Limb (tissue), 2 donors: ENCODE results near the gene SLC13A5.
"Not testable (repeated sequence)": the region's sequence is repeated elsewhere in the genome, so short reads cannot be mapped to it uniquely, and the experiment has no call there.

Source experiments
- DNase-seq, 2 donors: peaks; one replicate each; pipeline ENCODE4 v3.0.0-alpha.2; 2016; ENCODE audit errors: extremely low spot score in 2 of 2

The SLC13A5 gene

DNA sequence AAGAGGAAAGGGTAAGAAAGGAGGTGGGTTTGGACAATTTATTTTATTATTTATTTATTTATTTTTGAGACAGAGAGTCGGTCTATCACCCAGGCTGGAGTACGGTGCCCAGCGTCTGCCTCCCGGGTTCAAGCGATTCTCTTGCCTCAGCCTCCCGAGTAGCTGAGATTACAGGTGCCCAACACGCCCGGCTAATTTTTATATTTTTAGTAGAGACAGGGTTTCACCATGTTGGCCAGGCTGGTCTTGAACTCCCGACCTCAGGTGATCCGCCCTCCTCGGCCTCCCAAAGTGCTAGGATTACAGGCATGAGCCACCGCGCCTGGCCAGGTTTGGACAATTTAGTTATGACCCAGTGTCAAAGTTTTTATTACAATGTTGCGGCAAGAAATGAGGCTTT, 50.0 kb downstream of the SLC13A5 start:
- DNase-seq: not testable (repeated sequence)

DNA sequence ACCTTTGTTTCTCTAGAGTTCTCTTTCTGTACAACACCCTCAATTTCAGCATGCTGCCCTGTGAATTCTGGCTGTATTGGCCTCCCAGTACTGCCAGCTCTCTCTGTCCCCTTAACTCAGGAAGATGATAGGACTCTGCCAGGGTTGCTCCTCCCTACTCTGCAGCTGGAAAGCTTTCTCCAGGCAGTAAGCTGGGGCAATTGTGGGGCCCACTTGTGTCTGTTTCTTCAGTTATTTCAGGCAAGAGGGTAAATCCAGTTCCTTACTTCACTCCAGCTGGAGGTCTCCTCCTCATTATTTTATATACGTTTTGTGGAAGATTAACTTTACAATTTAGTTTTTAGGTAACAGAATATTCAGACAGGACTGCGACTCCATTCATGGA, 51.7 kb downstream of the SLC13A5 start:
- no peak for DNase-seq

DNA sequence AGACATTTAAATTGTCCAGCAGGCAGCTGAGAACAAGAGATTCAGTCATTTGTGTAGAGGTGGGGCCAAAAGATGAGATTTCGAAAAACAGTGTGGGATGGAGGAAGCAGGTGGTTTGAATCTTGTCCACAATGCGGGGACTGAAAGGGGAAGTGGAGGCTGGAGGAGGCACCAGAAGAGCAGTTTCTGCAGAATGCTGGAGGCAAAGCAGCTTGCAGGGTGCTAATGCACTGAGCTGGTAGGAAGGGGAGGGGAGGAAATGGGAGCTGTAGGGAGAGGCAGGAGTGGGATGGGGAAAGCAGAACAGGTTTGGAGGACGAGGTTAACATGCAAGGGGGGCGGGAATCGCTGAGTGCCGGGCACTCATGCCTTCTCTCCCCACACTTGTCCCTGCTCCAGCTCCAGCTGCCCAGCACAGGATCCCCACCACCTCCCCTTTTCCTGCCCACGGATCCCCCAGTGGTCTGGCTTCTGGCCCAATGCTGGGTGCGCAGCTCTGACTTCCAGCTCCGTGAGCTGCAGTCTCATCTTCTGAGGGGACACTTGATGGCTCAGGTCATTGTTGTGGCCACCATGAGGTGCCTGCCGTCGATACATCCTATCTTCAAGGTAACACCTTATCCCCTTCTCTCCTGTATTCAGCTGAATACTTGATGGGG, 52.2 kb downstream of the SLC13A5 start:
- DNase-seq: no peak

DNA sequence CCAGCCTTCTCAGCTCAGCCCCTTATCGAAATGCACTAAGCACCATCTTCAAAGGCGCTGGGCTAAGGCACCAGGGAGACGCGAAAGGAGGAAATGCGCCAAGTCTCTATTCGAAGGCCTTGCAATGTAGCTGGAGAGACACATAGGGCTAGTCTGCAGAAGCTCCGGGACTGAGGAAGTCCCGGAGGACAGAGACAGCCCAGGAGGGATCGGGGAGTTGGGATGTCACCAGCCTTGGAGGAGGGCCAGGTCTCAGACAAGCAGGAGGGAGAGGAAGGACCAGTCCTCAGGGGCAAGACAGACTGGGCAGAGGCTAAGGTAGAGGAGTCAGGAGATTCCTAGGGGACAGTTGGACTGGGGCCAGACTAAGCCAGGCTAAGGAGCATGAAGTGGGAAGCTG, 53.1 kb downstream of the SLC13A5 start:
- DNase-seq: no peak

DNA sequence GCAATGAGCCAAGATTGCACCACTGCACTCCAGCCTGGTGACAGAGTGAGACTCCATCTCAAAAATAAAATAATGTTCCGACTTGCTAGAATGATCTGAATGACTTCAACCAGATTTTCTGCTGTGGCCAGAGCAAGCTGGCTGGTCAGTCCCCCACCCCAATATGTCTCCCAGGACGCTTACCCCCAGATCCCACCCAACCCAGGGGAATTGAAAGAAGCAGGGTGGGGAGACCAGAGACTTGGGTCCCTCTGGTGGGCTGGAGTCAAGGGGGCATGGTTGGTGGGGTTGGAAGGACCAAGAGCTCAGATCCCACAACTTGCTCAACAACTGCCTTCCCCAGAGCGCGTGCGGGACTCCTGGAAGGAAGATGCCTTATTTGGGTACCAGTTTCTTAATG, 54.8 kb downstream of the SLC13A5 start:
- DNase-seq: not testable (repeated sequence)

DNA sequence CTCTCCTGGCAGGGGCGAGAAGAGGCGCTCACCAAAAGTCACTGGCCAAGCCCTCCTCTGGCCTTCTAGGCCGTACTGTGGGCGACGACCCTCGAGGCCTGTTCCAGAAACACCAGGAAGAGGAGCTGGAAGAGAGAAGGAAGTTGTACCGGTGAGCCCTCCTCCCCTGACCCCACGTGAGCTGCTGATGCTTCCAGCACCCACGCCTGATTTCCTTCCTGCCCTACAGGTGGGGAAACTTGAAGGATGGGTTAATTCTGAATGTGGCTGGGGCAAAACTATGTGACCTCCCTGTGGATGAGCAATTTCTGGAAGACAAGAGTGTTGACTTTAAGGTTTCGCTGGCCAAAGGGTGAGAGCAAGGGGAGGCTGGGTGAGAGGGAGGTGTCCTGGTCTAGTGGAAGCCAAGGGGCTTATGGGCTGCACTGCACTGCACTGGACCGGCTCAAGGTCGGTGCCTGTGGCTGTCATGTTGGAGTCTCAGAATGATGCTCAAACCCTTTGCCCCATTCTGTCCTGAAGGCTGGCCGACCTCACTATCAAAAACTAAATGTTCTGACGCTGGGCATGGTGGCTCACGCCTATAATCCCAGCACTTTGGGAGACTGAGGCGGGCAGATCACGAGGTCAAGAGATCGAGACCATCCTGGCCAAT, 55.4 kb downstream of the SLC13A5 start:
- DNase-seq: no peak

DNA sequence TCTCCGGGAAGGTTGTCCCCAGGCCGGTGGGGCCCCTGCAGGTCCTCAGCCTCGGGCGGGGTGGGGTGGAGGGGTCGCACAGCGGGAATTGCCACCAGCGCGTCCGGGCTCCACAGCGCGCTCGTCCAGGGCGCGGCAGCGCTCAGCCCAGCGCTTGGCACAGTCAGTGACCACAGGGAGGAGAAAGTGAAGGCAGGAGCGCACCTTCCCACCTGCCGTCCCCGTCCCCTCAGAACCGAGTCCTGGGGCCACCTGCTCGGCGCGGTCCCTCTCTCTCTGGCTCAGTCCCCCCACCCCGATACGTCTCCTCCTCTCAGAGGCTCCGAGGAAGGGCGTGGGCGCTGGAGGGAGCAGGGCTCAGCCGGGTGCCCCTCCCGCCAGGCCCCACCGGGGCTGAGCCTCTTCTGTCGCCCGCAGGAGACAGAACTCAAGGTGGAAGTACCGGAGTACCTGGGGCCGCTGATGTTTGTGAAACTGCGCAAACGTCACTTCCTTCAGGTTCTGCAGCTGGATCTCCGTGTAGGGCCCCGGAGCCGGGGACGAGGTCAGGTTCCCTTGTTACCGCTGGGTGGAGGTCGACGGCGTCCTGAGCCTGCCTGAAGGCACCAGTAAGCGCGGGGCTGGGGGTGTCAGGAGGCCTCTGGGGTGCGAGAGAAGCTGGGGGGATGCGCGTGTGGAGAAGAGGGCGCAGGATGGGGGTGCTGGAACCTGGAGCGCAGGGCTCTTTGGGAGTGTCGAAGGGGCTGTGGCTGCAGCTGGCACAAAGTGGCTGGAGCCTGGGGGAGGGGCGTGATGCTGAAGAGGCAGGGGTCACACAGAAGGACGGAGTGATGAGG, 56.2 kb downstream of the SLC13A5 start:
- not testable (repeated sequence) for DNase-seq

DNA sequence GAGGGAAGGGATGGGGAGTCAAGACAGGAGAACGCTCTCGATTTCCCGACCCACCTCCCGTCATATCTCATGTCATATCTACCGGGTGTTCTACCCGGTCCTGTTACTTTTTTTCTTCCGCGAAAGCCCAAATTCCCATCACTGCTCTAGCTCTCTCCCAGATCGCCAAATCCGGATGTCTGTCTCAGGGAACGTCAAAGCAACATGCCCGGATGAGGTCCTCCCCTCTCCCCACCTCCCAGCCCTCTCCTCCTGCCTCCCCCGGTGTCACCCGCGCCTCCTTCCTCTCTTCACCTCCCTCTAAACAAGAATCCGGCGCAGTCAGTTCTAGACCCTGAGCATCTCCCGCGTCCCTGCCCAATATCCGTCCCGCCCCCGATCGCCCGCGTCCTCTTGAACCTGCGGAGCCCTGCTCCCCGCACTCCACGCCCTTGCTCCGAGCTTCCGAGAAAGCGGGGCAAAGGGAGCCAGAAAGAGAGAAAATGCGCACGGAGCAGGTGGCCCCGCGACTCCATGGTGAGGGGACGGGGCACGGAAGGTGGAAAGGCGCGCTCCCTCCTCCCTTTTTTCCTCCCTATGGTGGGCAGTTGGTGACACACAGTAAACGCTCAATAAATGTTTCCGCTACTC, 57.3 kb downstream of the SLC13A5 start:
- not testable (repeated sequence) for DNase-seq

DNA sequence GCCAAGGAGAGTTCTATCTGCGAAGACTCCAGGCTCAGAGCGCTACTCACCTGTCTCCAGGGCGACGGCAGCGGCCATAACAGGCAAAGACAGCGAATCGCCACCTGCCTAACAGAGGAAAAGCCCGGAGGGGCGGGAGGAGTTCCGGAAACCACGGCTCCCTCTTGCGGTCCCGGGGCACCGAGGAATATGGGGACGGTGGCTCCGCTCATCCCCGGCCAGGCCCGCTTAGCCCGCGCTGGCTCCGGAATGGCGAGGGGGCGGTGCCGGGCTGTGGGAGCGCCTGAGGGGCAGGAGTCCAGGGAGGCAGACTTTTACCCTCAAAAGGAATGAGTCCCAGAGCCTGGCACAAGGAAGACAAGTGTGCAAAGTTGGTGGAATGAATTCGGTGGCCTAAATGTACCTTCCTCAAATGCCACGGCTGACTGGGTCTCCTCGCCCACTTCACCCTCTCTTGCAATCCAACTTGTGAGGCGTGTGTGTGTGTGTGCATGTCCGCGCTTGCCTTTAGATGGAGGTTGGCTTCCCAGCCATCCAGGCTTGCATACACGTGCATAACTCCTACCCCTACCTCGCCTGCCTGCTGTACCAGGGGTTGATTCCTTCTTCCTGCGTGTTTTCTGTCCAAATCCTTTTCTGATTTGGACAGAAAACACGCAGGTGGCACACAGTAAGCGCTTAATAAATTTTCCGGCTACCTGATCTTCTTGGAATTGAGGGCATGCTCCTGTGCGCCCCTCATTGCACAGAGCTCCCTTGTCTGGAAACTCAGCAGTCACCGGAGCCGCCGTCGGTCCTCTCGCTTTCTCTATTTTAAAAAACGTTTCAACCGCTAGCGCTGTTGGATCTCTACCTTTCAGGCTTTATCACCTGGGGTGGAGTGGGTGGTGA, 58.1 kb downstream of the SLC13A5 start:
- no peak for DNase-seq

DNA sequence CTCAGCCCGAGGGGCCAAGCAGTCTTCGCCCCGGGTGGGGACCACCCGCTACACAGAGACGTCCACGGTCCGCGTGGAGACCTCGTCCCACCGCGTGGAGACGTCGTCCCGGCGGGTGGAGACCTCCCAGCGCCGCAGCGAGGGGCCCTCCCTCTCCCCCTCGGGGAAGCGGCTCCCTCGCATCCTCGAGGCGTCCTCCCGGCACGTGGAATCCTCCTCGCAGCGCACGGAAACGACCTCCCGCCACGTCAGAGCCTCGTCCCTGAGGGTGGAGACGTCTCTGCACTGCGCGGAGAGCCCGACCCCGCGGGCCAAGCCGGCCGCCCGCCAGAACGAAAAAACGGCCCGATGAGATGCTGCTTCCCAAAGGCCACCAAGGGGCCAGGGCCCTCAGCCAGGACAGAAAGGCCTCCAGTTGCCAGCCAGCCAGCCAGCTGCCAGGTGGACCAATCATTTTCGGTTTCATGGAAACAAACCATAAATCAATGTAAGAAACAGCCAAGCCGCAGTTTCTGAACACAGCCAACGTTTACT, 61.2 kb downstream of the SLC13A5 start:
- peak; percentile 14 to 75 for DNase-seq

DNA sequence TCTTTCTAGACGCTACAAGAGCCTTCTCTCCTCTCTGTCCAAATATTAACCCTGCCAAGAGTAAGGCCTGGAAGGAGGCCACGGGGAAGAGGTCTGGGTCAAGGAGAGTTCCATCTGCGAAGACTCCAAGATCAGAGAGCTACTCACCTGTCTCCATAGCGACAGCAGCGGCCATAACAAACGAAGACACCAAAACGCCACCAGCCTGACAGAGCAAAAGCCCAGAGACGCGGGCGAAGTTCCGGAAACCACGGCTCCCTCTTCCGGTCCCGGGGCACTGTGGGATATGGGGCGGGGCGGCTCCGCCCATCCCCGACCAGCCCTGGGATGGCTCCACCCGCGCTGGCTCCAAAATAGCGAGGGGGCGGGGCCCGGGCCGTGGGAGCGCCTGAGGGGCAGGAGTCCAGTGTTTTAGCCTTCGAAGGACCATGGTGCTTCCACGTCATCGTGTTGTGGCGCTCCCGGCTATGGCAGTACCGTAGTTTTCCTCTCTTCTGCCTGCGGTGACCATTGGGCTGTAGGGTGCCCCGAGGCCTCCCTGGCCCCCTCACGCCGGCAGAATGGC, 61.7 kb downstream of the SLC13A5 start, which contains the start of the genes C17orf100 and MED31:
Gene C17orf100, plus strand, starts transcription at position 409 of the 565 bp plus-strand sequence. Its CDS starts 152 bp downstream, at position 561.
Gene MED31, minus strand, starts transcription at position 252 of the 565 bp plus-strand sequence. Its CDS starts 77 bp downstream, at position 175.
- DNase-seq: peak; percentile 92 to 97

DNA sequence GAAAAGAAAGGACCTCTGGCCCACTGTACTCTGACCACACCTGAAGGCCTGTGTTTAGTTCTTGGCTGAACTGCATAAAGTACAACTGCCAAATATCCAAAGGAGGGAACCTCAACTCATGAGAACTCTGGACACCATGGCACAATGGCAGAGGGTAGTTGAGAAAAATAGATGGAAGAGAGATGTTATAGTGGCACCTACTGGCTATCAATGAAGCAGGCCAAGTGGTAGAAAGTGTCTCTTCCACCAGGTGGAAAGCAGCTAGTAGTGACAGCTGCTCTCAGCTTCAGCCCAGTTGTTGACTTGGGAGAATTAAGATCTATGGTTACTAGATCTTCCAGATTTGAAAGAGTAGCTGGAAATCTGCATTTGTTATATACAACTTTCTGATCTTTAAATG, 65.0 kb downstream of the SLC13A5 start:
- DNase-seq: no peak

DNA sequence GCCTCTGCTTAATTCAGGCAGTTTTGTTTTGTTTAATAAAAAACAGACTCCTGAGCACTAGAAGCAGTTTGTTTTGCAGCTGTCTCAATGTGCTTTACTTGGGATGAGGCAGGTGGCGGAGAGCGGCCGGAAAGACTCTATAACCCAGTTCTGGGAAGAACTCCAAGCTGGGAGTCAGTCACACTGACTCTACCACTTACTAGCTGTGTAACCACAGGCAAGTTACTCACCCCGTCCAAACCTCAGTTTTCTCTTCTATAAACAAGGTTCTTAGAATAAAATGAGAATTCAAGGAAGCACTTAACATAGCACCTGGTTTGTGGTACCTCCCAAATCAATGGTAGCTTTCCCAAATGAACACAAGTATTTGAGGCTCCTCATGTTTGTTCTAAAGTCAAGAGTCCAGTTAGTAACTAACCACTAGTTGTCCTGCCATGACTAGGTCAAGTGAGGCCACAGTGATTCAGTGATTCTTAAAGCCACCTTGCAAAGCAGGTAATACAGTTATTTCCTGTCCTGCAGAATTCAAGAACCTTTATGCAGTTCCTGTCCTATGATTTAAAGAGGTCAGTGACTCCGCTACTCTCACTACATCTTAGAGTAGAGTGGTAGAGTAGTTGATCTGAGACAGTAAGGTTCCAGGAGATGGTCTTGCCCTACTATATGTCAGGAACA, 69.6 kb downstream of the SLC13A5 start:
- no peak for DNase-seq

DNA sequence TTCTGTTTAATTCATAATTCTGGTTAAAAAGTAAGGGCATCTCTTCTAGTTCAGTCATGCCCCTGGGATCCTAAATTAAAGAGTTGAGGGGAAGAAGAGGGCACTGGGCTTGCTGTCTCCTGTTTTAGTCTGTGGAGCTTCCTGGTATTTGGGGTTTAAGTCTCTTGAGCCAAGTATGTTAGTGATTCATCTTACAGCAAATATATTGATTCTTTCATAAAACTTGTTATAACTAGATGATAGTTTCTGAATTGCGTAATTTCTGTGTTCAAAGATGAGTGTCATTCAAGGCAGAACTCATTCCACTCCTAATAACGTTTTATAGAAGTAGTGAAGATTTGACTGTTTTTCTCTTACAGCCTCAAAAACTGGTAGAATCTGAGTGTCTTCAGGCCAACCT, 70.6 kb downstream of the SLC13A5 start:
- no peak for DNase-seq

DNA sequence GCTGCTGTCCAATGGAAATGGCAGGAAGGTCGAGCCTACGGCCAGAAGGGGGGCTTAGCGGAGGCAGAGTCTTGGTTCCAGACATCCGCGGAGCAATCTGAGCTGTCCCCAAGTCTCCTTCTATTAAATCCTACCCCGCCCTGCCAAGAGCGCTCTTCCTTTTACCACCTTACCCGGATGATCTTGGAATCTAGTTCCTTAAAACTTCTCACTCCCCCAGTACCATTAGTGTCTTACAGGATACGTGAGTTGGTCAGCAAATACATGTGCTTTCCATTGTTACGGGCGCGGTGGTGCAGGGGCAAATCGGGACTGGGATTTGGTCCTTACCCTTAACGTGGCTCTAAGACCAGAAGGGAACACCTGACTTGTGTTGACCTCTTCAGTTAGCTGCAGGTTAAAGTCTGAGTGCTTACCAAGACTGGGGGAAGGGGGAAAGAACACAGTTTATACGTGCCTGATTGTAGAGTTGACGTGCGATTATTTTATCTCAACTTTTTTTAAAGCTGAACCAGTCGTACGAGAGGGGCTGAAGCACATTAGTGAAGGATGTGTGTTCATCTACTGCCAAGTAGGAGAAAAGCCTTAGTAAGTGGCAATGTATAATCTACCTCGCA, 71.8 kb downstream of the SLC13A5 start:
- DNase-seq: peak in 1 of 2 donors; percentile 13

DNA sequence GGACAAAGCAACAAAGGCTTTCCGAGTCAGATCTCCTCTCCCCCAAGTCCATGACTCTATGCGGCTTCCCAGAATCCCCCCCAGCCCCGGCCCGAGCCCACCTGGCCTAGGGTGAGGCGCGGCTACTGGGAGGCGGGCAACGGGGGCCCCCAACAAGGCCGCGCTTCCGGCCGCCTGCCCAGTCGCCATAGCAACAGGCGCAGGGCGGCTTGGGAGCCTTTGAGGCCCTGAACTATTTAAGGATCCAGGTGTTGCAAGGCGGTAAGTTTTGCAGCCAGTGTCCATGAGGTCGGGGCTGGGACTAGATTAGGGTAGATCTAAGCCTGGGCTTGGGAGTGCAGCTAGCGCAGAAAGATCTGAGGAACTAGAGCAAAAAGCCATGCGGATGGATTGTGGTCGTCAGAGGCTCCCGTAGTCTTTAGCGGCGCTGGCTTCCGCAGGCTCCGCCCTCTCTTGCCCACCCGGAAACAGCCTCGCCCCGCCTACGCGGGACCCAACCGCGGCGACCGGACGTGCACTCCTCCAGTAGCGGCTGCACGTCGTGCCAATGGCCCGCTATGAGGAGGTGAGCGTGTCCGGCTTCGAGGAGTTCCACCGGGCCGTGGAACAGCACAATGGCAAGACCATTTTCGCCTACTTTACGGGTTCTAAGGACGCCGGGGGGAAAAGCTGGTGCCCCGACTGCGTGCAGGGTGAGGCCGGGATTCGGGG, 72.5 kb downstream of the SLC13A5 start, which contains the start of the genes KIAA0753 and TXNDC17:
Gene KIAA0753, minus strand, starts transcription at position 176 of the 711 bp plus-strand sequence. CDS start 5,608 bp downstream, outside the sequence.
Gene TXNDC17, plus strand, starts transcription at position 525 of the 711 bp plus-strand sequence. Its CDS starts 23 bp downstream, at position 548.
- DNase-seq: peak; percentile 92 to 93

DNA sequence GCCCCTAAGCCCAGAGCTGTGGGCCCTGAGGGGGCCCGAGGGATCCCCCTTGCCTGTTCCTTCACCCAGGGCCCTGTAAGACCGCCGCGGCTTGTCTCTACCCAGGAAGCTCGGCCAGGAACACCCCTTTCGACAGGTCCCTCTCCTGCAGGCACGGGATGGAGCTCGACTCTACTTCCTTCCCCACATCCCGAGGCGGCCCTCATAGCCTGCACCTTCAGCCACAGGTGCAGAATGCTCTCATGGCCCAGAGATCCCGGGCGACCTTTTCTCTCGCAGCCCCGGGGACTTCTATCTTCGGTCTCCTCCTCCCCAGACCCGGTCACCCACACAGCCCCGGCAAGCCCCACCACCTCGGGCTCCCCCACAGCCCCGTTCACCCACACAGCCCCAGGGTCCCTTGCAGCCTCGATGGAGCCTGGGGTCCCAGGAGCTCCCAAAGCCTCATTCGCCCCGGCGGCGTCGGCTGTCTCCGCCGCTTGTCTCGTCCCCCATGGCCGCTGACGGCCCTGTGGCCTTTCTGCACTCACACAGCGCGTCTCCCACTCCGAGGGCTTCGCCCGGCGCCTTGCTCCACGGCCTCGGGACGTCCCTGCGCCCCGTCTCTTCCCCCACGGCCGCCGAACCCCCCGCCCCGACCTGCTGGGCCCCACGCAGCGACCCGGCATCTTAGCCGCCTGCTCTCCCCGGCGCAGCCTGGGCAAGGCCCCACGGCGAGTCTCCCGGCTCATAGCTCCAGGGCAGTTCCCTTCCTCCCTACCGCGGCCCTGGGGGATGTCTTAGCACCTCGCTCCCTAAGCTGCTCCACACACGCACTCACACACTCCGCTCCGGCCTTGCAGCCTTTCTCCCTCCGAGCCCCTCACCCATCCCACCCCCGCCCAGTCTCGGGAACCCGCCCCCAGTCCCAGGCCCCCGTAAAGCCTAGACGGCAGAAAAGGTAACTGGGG, 73.3 kb downstream of the SLC13A5 start:
- peak in 1 of 2 donors; percentile 12 for DNase-seq
